ENCODE measurements around the gene ALDH4A1. TPM values are rescaled to one million over a fixed set of nuclear protein-coding genes. Genes with fewer than 3 reads are reported as not detected.

ALDH4A1 gene
- total and polyA plus RNA-seq, 10 of the 15 experiments (the other 5 are each of a cell fraction or from before 2014, with no cell fraction given): 0.06 to 25.5 (median 13.0) TPM

GRCh38 chr1:18946550-18947381 is 44.4 kb upstream of the ALDH4A1 start (continued):
- TF ChIP-seq MEF2B (IDR thresholded peaks at IDR 0.05; ENCODE audit: partially characterized antibody, poor library complexity, severe bottlenecking) (no peak), ZNF622 (IDR thresholded peaks at IDR 0.05) (no peak)

- Histone ChIP-seq H3K4me3 (no peak overlapping the region), H3K36me3 (ENCODE audit: control insufficient read depth in 2 of 2, insufficient read depth in 2 of 2, low read length in 1 of 2) (no peaks in the 10 kb centered on the region), H3K27ac (ENCODE audit: control insufficient read depth, insufficient read depth) (no peak overlapping the region), H3K27me3 (replicated peaks in 1 of 2; ENCODE audit: control insufficient read depth in 2 of 2, insufficient read depth in 2 of 2, low read length in 1 of 2) (no peaks in the 10 kb centered on the region), H2AFZ (ENCODE audit: control insufficient read depth, low read depth, low read length) (no peak overlapping the region), H3K9me3 (replicated peaks; ENCODE audit: control insufficient read depth, insufficient read depth, low read length) (no peaks in the 10 kb centered on the region), H3K4me2 (ENCODE audit: control insufficient read depth, insufficient read depth) (no peak overlapping the region), H3K79me2 (ENCODE audit: control insufficient read depth, insufficient read depth, low read length) (peaks cover 26% of the 10 kb centered on the region), H3K9ac (ENCODE audit: control insufficient read depth, insufficient read depth, low read length) (no peak overlapping the region), H3K4me1 (ENCODE audit: control insufficient read depth, insufficient read depth, low read length) (peaks cover 38% of the 10 kb centered on the region), H4K20me1 (ENCODE audit: control insufficient read depth, insufficient read depth) (no peaks in the 10 kb centered on the region)
- ChIA-PET POLR2A (no interaction called here), CTCF (interaction anchor here (1.3 to 2.8 kb wide), 2 partner anchors 32 to 38 kb away, joined by 4 to 10 read pairs; no protein-coding TSS in a partner anchor), SMC1A (ENCODE audit: uncharacterized antibody, unreplicated experiment) (no interaction called here), RAD21 (ENCODE audit: unreplicated experiment) (no interaction called here)
- in situ Hi-C loops (cut with MboI) (no loop called here), intact Hi-C loops (cut with micrococcal nuclease; ENCODE audit: unreplicated experiment) (no loop called here)
- no peak for FAIRE-seq
- DNase-seq (ENCODE audit: low read depth, low spot score): no peak
- 89% methylated on average over 14 of the region's 14 CpGs for WGBS (ENCODE audit: insufficient coverage, insufficient replicate concordance, low lambda C conversion rate, missing lambda C conversion rate)
- BruUV-seq (replicated peaks): no TSS peak
- no peak for ATAC-seq
- no peak for TF ChIP-seq KAT2A (conservative IDR thresholded peaks at IDR 0.05; ENCODE audit: control insufficient read depth, low read depth, low read length)
- no peak for TF ChIP-seq SUZ12 (IDR thresholded peaks at IDR 0.05; ENCODE audit: unreplicated experiment)
- no peak for TF ChIP-seq NFIC (IDR thresholded peaks at IDR 0.05; ENCODE audit: low read depth, low read length)
- no peak for TF ChIP-seq ATF3 (IDR thresholded peaks at IDR 0.05; ENCODE audit: borderline replicate concordance, extremely low read depth, low read depth, low read length)
- TF ChIP-seq CEBPZ (IDR thresholded peaks at IDR 0.05; ENCODE audit: low read depth, low read length): no peak
- no peak for TF ChIP-seq BMI1 (IDR thresholded peaks at IDR 0.05; ENCODE audit: borderline replicate concordance)
- TF ChIP-seq BACH1 (IDR thresholded peaks at IDR 0.05; ENCODE audit: borderline replicate concordance): no peak
- TF ChIP-seq ZBTB11 (CRISPR knock-in tag; IDR thresholded peaks at IDR 0.05): no peak
- TF ChIP-seq PML (IDR thresholded peaks at IDR 0.05; ENCODE audit: low read length): no peak
- TF ChIP-seq ZNF24 (IDR thresholded peaks at IDR 0.05): no peak
Measured at GRCh38 chr1:18945401-18945849, 43.1 kb upstream of the ALDH4A1 start.
